GM12873 (cell line): Measurements from ENCODE around the gene FBXO41.

Experiments used
- CTCF ChIP-seq: IDR thresholded peaks from 2 replicates; pipeline ENCODE4 v1.5.1; 2012; ENCODE audit warnings: low read depth, mild to moderate bottlenecking, moderate library complexity, low read length, control low read depth; ENCODE audit not compliant: insufficient read depth; ENCODE audit errors: missing control alignments

FBXO41 gene

GRCh38 chr2:73264783-73265182 lies 19.5 kb downstream of the FBXO41 start:
- no peak for TF ChIP-seq CTCF

GRCh38 chr2:73264332-73264606 lies 20.0 kb downstream of the FBXO41 start:
- no peak for TF ChIP-seq CTCF

GRCh38 chr2:73263540-73264331 lies 20.5 kb downstream of the FBXO41 start:
- no peak for TF ChIP-seq CTCF

GRCh38 chr2:73262108-73262651 lies 22.1 kb downstream of the FBXO41 start:
- no peak for TF ChIP-seq CTCF

GRCh38 chr2:73260338-73260984 lies 23.8 kb downstream of the FBXO41 start:
- TF ChIP-seq CTCF: peak; percentile 31

GRCh38 chr2:73259704-73260337 lies 24.5 kb downstream of the FBXO41 start:
- TF ChIP-seq CTCF: no peak

- TF ChIP-seq CTCF: no peak
Measured at GRCh38 chr2:73259276-73259675, 25.0 kb downstream of the FBXO41 start.
